NCI-H524 treated with DMSO at 0.1 percent for 48 hours (cell line): ENCODE results near the gene BTBD6.

Source experiments
- DNase-seq: peaks from one replicate; lab custom pipeline; 2025; lab: John Stamatoyannopoulos, UW

The BTBD6 gene

GRCh38 chr14:105229099-105229655 lies 19.2 kb upstream of the BTBD6 start:
- DNase-seq, result no peak

- no peak for DNase-seq
These were observed 7.3 kb upstream of the BTBD6 start for GRCh38 chr14:105240811-105241576.

- no peak for DNase-seq
These were observed 6.7 kb upstream of the BTBD6 start for GRCh38 chr14:105241641-105242040.

GRCh38 chr14:105244334-105244733 lies 4.0 kb upstream of the BTBD6 start:
- no peak for DNase-seq

GRCh38 chr14:105247026-105247425 lies 1.3 kb upstream of the BTBD6 start:
- no peak for DNase-seq

- DNase-seq, result no peak
These were observed 492 bp upstream of the BTBD6 start for GRCh38 chr14:105247715-105248367.

GRCh38 chr14:105249182-105250007 lies 1.1 kb downstream of the BTBD6 start:
- no peak for DNase-seq

- DNase-seq, result no peak
These were observed 1.7 kb downstream of the BTBD6 start for GRCh38 chr14:105250008-105250366.

- DNase-seq, result no peak
These were observed 2.7 kb downstream of the BTBD6 start for GRCh38 chr14:105250986-105251385.

- DNase-seq, result no peak
These were observed 3.6 kb downstream of the BTBD6 start for GRCh38 chr14:105251920-105252319.

GRCh38 chr14:105252552-105253328 lies 4.4 kb downstream of the BTBD6 start:
- DNase-seq, result no peak

GRCh38 chr14:105253329-105253682 lies 5.0 kb downstream of the BTBD6 start:
- DNase-seq, result no peak

- no peak for DNase-seq
These were observed 6.7 kb downstream of the BTBD6 start for GRCh38 chr14:105255021-105255507.

- DNase-seq, result no peak
These were observed 8.1 kb downstream of the BTBD6 start for GRCh38 chr14:105256292-105256960.

GRCh38 chr14:105257464-105257863 lies 9.1 kb downstream of the BTBD6 start:
- DNase-seq, result no peak

GRCh38 chr14:105258846-105259245 lies 10.5 kb downstream of the BTBD6 start:
- DNase-seq, result no peak

GRCh38 chr14:105260959-105261358 lies 12.6 kb downstream of the BTBD6 start:
- peak; percentile 88 for DNase-seq

GRCh38 chr14:105261781-105262180 lies 13.4 kb downstream of the BTBD6 start:
- DNase-seq, result no peak

GRCh38 chr14:105267820-105268548 lies 19.7 kb downstream of the BTBD6 start:
- no peak for DNase-seq

- no peak for DNase-seq
These were observed 20.5 kb downstream of the BTBD6 start for GRCh38 chr14:105268736-105269354.
